PC-9 (cell line): ENCODE data around the gene FOXC2. TPM values are rescaled to one million over a fixed set of nuclear protein-coding genes. Genes with fewer than 3 reads are reported as not detected.

Experiments
- BruUV-seq: library from RNA; stranded (reverse); fragments of 400-500 nt; replicated peaks from 2 replicates; lab custom pipeline; 2021; lab: Mats Ljungman, UMichigan
- CTCF ChIA-PET: fragments of 300-600 bp; sonication (Branson Sonifier 250); formaldehyde crosslinking; loops from one replicate; lab custom pipeline; 2022; ENCODE audit warnings: antibody characterized with exemption; lab: Charles Lee
- POLR2A ChIA-PET: fragments of 300-600 bp; sonication (Branson Sonifier 250); formaldehyde crosslinking; loops from one replicate; lab custom pipeline; 2022; ENCODE audit warnings: antibody characterized with exemption; ENCODE audit not compliant: unreplicated experiment; lab: Charles Lee
- DNase-seq, 2 experiments: peaks; one replicate each; pipeline versions ENCODE4 v3.0.0 to v3.0.0-alpha.2; 2015 to 2022; ENCODE audit warnings: mixed read lengths in 1 of 2
- H2AFZ ChIP-seq: fragments of 200-600 bp; sonication (generic); 2 replicates; pipeline ENCODE4 v1.8.1; 2017; ENCODE audit warnings: antibody characterized with exemption
- H3F3A ChIP-seq: fragments of 200-600 bp; sonication (generic); 2 replicates; pipeline ENCODE4 v1.8.1; 2017; ENCODE audit warnings: antibody characterized with exemption, mild to moderate bottlenecking, low read depth; ENCODE audit not compliant: insufficient read depth
- H3K27ac ChIP-seq: fragments of 200-600 bp; sonication (generic); 2 replicates; pipeline ENCODE4 v1.6.1; 2016; ENCODE audit warnings: mixed run types
- H3K27me3 ChIP-seq: fragments of 200-600 bp; sonication (generic); 2 replicates; pipeline ENCODE4 v1.6.1; 2016; ENCODE audit warnings: low read depth, mixed run types; ENCODE audit not compliant: insufficient read depth
- H3K36me3 ChIP-seq: fragments of 200-600 bp; sonication (generic); 2 replicates; pipeline ENCODE4 v1.6.1; 2016; ENCODE audit warnings: low read depth, mixed run types
- H3K4me1 ChIP-seq: fragments of 200-600 bp; sonication (generic); replicated peaks from 2 replicates; pipeline ENCODE4 v1.6.1; 2016; ENCODE audit warnings: mixed run types; ENCODE audit not compliant: insufficient read depth
- H3K4me2 ChIP-seq: fragments of 200-600 bp; sonication (generic); 2 replicates; pipeline ENCODE4 v1.6.1; 2017; ENCODE audit warnings: mixed run types
- H3K4me3 ChIP-seq: fragments of 200-600 bp; sonication (generic); 2 replicates; pipeline ENCODE4 v1.6.1; 2016; ENCODE audit warnings: mixed run types
- H3K79me2 ChIP-seq: fragments of 200-600 bp; sonication (generic); 2 replicates; pipeline ENCODE4 v1.6.1; 2017; ENCODE audit warnings: low read depth, mixed run types
- H3K9me2 ChIP-seq: fragments of 200-600 bp; sonication (generic); 2 replicates; pipeline ENCODE4 v1.8.1; 2017; ENCODE audit warnings: mild to moderate bottlenecking; ENCODE audit not compliant: insufficient read depth
- H3K9me3 ChIP-seq: fragments of 200-600 bp; sonication (generic); 2 replicates; pipeline ENCODE4 v1.8.1; 2016; ENCODE audit warnings: low read depth; ENCODE audit not compliant: insufficient read depth
- H4K20me1 ChIP-seq: fragments of 200-600 bp; sonication (generic); 2 replicates; pipeline ENCODE4 v1.8.1; 2017; ENCODE audit not compliant: insufficient read depth
- EZH2 ChIP-seq: fragments of 200-600 bp; sonication (generic); IDR thresholded peaks from 2 replicates; pipeline ENCODE4 v1.8.0; 2017; ENCODE audit warnings: antibody characterized with exemption, low read depth
- intact Hi-C: fragments of 100-400 bp; cut with micrococcal nuclease; formaldehyde crosslinking; loops from one replicate; pipeline ENCODE4 v1.10.0; 2022; ENCODE audit not compliant: unreplicated experiment
- total RNA-seq: library from RNA; stranded (reverse); gene quantifications from 2 replicates; pipeline ENCODE4 v1.2.3, GENCODE V29; 2021
- TF ChIP-seq, protein P1 (sequence below): fragments of 200-600 bp; sonication (generic); conservative IDR thresholded peaks from 2 replicates; pipeline ENCODE4 v1.6.1; 2017; ENCODE audit warnings: mixed run types, antibody characterized with exemption, mild to moderate bottlenecking, moderate library complexity

Gene FOXC2
- total RNA-seq, 1 experiment from 2014 or later, result not detected

DNA sequence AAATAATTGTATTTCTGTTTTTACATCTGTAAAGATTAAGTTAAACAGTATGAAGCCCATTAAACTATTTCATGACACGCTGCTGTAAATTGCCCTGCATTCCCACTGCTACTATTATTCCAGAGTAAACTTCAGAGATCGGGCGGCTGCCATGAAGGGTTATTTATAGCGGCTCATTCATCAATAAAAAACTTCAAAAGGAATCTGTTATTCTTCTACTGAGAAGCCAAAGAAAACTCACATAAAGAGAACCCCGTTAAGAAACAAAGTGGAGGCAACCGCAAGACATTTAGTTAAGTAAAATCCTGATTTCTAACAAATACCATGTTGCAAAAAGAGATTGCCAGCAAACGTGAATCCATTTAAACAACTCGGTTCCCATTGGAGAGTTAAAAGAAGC, 28.1 kb downstream of the FOXC2 start:
- CTCF ChIA-PET, result no interaction called here
- intact Hi-C loops, result no loop called here
- Histone ChIP-seq H3K27ac (no peak overlapping the region), H2AFZ (no peak overlapping the region), H3F3A (no peaks in the 10 kb centered on the region), H3K27me3 (peaks cover 96% of the 10 kb centered on the region), H3K36me3 (no peaks in the 10 kb centered on the region), H4K20me1 (0 out of 2 replicates have a peak, but pooled peaks cover 3% of the 10 kb centered on the region), H3K4me3 (no peak overlapping the region), H3K4me1 (no peaks in the 10 kb centered on the region), H3K9me3 (no peaks in the 10 kb centered on the region), H3K4me2 (no peak overlapping the region), H3K79me2 (no peaks in the 10 kb centered on the region), H3K9me2 (no peaks in the 10 kb centered on the region)
- POLR2A ChIA-PET, result no interaction called here
- no peak for DNase-seq
- TF ChIP-seq, protein P1, sequence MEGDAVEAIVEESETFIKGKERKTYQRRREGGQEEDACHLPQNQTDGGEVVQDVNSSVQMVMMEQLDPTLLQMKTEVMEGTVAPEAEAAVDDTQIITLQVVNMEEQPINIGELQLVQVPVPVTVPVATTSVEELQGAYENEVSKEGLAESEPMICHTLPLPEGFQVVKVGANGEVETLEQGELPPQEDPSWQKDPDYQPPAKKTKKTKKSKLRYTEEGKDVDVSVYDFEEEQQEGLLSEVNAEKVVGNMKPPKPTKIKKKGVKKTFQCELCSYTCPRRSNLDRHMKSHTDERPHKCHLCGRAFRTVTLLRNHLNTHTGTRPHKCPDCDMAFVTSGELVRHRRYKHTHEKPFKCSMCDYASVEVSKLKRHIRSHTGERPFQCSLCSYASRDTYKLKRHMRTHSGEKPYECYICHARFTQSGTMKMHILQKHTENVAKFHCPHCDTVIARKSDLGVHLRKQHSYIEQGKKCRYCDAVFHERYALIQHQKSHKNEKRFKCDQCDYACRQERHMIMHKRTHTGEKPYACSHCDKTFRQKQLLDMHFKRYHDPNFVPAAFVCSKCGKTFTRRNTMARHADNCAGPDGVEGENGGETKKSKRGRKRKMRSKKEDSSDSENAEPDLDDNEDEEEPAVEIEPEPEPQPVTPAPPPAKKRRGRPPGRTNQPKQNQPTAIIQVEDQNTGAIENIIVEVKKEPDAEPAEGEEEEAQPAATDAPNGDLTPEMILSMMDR, result no peak
- TF ChIP-seq EZH2, result no peak
- BruUV-seq, result no TSS peak

DNA sequence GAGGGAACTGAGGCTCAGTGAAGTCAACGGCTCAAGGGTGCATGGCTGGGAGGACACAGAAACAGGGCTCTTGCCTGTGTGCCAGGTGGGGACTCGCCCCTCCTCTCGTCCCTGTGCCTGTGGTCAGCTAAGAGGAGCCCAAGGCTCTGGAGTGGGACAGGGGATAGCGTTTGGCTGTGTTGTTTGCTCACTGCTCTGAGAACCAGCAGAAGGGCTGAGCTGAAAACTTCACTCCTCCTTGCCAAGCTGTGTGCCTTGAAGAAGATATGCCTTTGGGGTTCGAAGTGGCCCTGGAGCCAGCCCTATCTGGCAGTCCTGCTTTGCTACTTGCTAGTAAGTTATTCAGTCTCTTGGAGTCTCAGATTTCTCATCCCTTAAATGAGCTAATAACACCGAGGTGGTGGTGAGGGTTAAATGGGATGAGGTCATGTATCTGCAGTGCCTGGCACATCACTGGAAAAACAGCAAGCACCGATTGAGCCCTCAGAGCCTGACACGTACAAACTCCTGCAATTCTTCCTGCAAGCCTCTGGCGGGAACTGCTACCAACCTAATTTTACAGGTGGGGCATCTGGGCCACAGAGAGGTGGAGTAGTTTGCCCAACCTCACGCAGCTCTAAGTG, 29.5 kb downstream of the FOXC2 start:
- Histone ChIP-seq H3K4me2 (no peak overlapping the region), H2AFZ (no peak overlapping the region)

DNA sequence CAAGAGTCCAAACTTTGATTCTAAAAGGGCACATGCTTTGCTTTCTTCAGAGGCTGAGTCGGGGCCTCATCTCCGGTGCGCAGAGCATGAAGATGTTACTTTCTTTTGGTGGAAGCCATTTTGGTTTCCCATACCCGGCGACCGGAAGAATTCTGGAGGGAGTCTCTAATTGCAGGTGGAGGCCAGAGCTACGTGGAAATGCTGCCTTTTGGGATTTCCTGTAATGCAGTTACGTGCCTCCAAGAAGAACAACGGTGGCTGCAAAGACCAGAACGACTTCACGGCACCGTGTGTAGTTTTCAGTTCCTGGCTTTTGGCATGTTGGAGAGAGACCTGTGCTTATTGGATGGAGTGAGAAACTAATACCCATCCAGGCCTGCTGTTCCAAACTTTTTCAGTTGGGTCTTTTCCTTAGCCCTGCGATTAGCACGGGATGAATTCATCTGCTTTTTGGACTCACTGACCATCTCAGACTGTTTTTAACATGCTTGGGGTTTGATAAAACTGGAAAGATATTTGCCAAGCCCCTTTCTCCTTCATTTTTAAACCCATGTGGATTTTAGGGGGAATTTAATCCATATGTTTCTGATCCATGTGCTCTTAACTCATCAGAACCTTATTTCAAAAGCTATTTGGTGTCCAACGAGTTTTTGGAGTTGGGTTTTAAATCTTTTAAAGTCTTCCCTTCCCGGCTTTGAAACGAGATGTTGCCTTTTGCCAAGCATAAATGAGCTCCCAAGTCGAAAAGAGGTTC, 30.7 kb downstream of the FOXC2 start:
- no peak for DNase-seq
- ChIA-PET POLR2A (no interaction called here), CTCF (no interaction called here)
- Histone ChIP-seq H3K27ac (no peak overlapping the region), H3K4me1 (no peaks in the 10 kb centered on the region), H3K4me2 (no peak overlapping the region), H3K9me3 (no peaks in the 10 kb centered on the region), H3K9me2 (no peaks in the 10 kb centered on the region), H3K36me3 (no peaks in the 10 kb centered on the region), H3F3A (no peaks in the 10 kb centered on the region), H3K79me2 (no peaks in the 10 kb centered on the region), H3K27me3 (peaks cover 90% of the 10 kb centered on the region), H4K20me1 (0 out of 2 replicates have a peak, but pooled peaks cover 3% of the 10 kb centered on the region), H2AFZ (no peak overlapping the region), H3K4me3 (no peak overlapping the region)
- BruUV-seq, result no TSS peak
- intact Hi-C loops, result no loop called here
- no peak for TF ChIP-seq EZH2
- TF ChIP-seq, protein P1, result no peak

More for the DNA sequence above, 29.5 kb downstream of the FOXC2 start:
- no peak for DNase-seq
- CTCF ChIA-PET, result no interaction called here
- POLR2A ChIA-PET, result no interaction called here
- H3K4me3 ChIP-seq, result no peak overlapping the region
- intact Hi-C loops, result no loop called here
- no peaks in the 10 kb centered on the region for H3K9me3 ChIP-seq
- H3K36me3 ChIP-seq, result no peaks in the 10 kb centered on the region
- no TSS peak for BruUV-seq
- H4K20me1 ChIP-seq, result 0 out of 2 replicates have a peak, but pooled peaks cover 3% of the 10 kb centered on the region
- H3K79me2 ChIP-seq, result no peaks in the 10 kb centered on the region
- H3K9me2 ChIP-seq, result no peaks in the 10 kb centered on the region
- no peak overlapping the region for H3K27ac ChIP-seq
- H3K4me1 ChIP-seq, result no peaks in the 10 kb centered on the region
- H3F3A ChIP-seq, result no peaks in the 10 kb centered on the region
- H3K27me3 ChIP-seq, result peaks cover 94% of the 10 kb centered on the region
- TF ChIP-seq, protein P1, result no peak
- TF ChIP-seq EZH2, result no peak
